GM12878 (cell line): Measurements from ENCODE around the gene SLC38A2. TPM values are rescaled to one million over a fixed set of nuclear protein-coding genes. Genes with fewer than 3 reads are reported as not detected.

Experiments
- ATAC-seq: fragments of 200-7000 bp; cut with Tn5 transposase; 3 replicates; pipeline ENCODE4 v1.9.1; 2020; ENCODE audit warnings: mild to moderate bottlenecking, moderate library complexity
- BruUV-seq: library from RNA; stranded (reverse); fragments of 400-500 nt; replicated peaks from 2 replicates; lab custom pipeline; 2021; lab: Mats Ljungman, UMichigan
- CTCF ChIA-PET: fragments of 300-600 bp; sonication (Branson Sonifier 250); formaldehyde crosslinking; extraction: SDS; loops from one replicate; lab custom pipeline; 2021; ENCODE audit warnings: inconsistent platforms; lab: Yijun Ruan, JAX
- POLR2A ChIA-PET: fragments of 350-600 bp; formaldehyde crosslinking; extraction: SDS; loops from one replicate; lab custom pipeline; 2021; ENCODE audit warnings: inconsistent platforms; lab: Charles Lee
- RAD21 ChIA-PET: fragments of 300-600 bp; sonication (Branson Sonifier 250); formaldehyde crosslinking; loops from one replicate; lab custom pipeline; 2023; ENCODE audit warnings: antibody characterized with exemption; ENCODE audit not compliant: unreplicated experiment; lab: Charles Lee
- SMC1A ChIA-PET: fragments of 300-600 bp; sonication (Branson Sonifier 250); formaldehyde crosslinking; loops from one replicate; lab custom pipeline; 2023; ENCODE audit not compliant: unreplicated experiment, uncharacterized antibody; lab: Charles Lee
- DNase-seq: peaks from one replicate; pipeline ENCODE4 v3.0.0-alpha.2; 2011; ENCODE audit warnings: low read depth, low spot score
- FAIRE-seq: peaks from 3 replicates; lab custom pipeline; 2011; peaks lifted over from hg19 to GRCh38; lab: Jason Lieb, UNC
- H2AFZ ChIP-seq: 2 replicates; pipeline ENCODE4 v1.6.0; 2011; ENCODE audit warnings: low read depth, low read length, control low read depth; ENCODE audit not compliant: control insufficient read depth
- H3K27ac ChIP-seq: 2 replicates; pipeline ENCODE4 v1.5.1; 2011; ENCODE audit warnings: control low read depth; ENCODE audit not compliant: control insufficient read depth, insufficient read depth
- H3K27me3 ChIP-seq, 2 experiments: replicated peaks in 1 of 2; 2 replicates each; pipeline versions ENCODE4 v1.6.0 to v1.6.1; 2011; ENCODE audit warnings: low read length in 1 of 2; ENCODE audit not compliant: control insufficient read depth in 2 of 2, insufficient read depth in 2 of 2
- H3K36me3 ChIP-seq, 2 experiments: 2 replicates each; pipeline ENCODE4 v1.5.1; 2011; ENCODE audit warnings: low read length in 1 of 2; ENCODE audit not compliant: control insufficient read depth in 2 of 2, insufficient read depth in 2 of 2
- H3K4me1 ChIP-seq: 2 replicates; pipeline ENCODE4 v1.6.1; 2011; ENCODE audit warnings: mild to moderate bottlenecking, low read length, moderate library complexity, mixed read lengths; ENCODE audit not compliant: control insufficient read depth, insufficient read depth
- H3K4me2 ChIP-seq: 2 replicates; pipeline ENCODE4 v1.6.0; 2011; ENCODE audit warnings: control low read depth; ENCODE audit not compliant: control insufficient read depth, insufficient read depth
- H3K4me3 ChIP-seq: fragments of 200-600 bp; sonication (generic); 2 replicates; pipeline ENCODE4 v1.5.1; 2016
- H3K79me2 ChIP-seq: 2 replicates; pipeline ENCODE4 v1.6.0; 2011; ENCODE audit warnings: low read length; ENCODE audit not compliant: control insufficient read depth, insufficient read depth
- H3K9ac ChIP-seq: 2 replicates; pipeline ENCODE4 v1.8.0; 2011; ENCODE audit warnings: low read length, control low read depth, mixed read lengths; ENCODE audit not compliant: control insufficient read depth, insufficient read depth
- H3K9me3 ChIP-seq: replicated peaks from 3 replicates; pipeline ENCODE4 v1.5.1; 2011; ENCODE audit warnings: mild to moderate bottlenecking, low read length; ENCODE audit not compliant: control insufficient read depth, insufficient read depth
- H4K20me1 ChIP-seq: 2 replicates; pipeline ENCODE4 v1.6.0; 2011; ENCODE audit not compliant: control insufficient read depth, insufficient read depth
- ATF2 ChIP-seq: IDR thresholded peaks from 2 replicates; pipeline ENCODE4 v1.6.1; 2012; ENCODE audit warnings: low read length, inconsistent platforms
- DPF2 ChIP-seq: fragments of 450-650 bp; IDR thresholded peaks from 2 replicates; pipeline ENCODE4 v1.6.1; 2017; ENCODE audit warnings: mild to moderate bottlenecking
- GATAD2B ChIP-seq: fragments of 450-650 bp; conservative IDR thresholded peaks from 2 replicates; pipeline ENCODE4 v1.6.1; 2017; ENCODE audit warnings: low read depth, mild to moderate bottlenecking, moderate library complexity
- IKZF1 ChIP-seq: fragments of 450-650 bp; conservative IDR thresholded peaks from 2 replicates; pipeline ENCODE4 v1.6.1; 2017; ENCODE audit warnings: antibody characterized with exemption, mild to moderate bottlenecking
- IRF4 ChIP-seq: IDR thresholded peaks from 2 replicates; pipeline ENCODE4 v1.6.1; 2011; ENCODE audit warnings: low read depth, low read length
- MTA2 ChIP-seq: fragments of 450-650 bp; IDR thresholded peaks from 2 replicates; pipeline ENCODE4 v1.6.1; 2016; ENCODE audit warnings: low read depth, mild to moderate bottlenecking, moderate library complexity
- NR2F1 ChIP-seq: fragments of 450-650 bp; conservative IDR thresholded peaks from 2 replicates; pipeline ENCODE4 v1.6.1; 2017; ENCODE audit warnings: mild to moderate bottlenecking
- PAX5 ChIP-seq: IDR thresholded peaks from 2 replicates; pipeline ENCODE4 v1.6.1; 2011; ENCODE audit warnings: low read depth, low read length, borderline replicate concordance
- PKNOX1 ChIP-seq: fragments of 450-650 bp; IDR thresholded peaks from 2 replicates; pipeline ENCODE4 v1.6.1; 2016; ENCODE audit warnings: mild to moderate bottlenecking
- POLR2AphosphoS2 ChIP-seq: IDR thresholded peaks from 2 replicates; pipeline ENCODE4 v1.6.1; 2011; ENCODE audit warnings: low read depth, mild to moderate bottlenecking, low read length, improper control_type of control experiment, moderate library complexity
- POU2F2 ChIP-seq: IDR thresholded peaks from 3 replicates; pipeline ENCODE4 v1.6.1; 2011; ENCODE audit warnings: low read depth, mild to moderate bottlenecking, low read length, borderline replicate concordance
- RBBP5 ChIP-seq: fragments of 200-600 bp; sonication (generic); conservative IDR thresholded peaks from 2 replicates; pipeline ENCODE4 v1.6.1; 2016
- RUNX3 ChIP-seq: IDR thresholded peaks from 2 replicates; pipeline ENCODE4 v1.6.1; 2012; ENCODE audit warnings: low read length, inconsistent platforms
- SP1 ChIP-seq: IDR thresholded peaks from one replicate; pipeline ENCODE4 v1.6.1; 2011; ENCODE audit warnings: low read depth, low read length
- USF1 ChIP-seq: IDR thresholded peaks from 2 replicates; pipeline ENCODE4 v1.6.1; 2011; ENCODE audit warnings: borderline replicate concordance, low read depth, mild to moderate bottlenecking, moderate library complexity, mixed read lengths, low read length; ENCODE audit not compliant: insufficient read depth; ENCODE audit errors: extremely low read length
- WRNIP1 ChIP-seq: IDR thresholded peaks from 2 replicates; pipeline ENCODE4 v1.6.1; 2011; ENCODE audit warnings: low read depth, low read length, improper control_type of control experiment, borderline replicate concordance
- ZNF384 ChIP-seq: IDR thresholded peaks from 2 replicates; pipeline ENCODE4 v1.6.1; 2012; ENCODE audit warnings: low read depth, mild to moderate bottlenecking, low read length, improper control_type of control experiment, borderline replicate concordance
- ZNF687 ChIP-seq: fragments of 450-650 bp; IDR thresholded peaks from 2 replicates; pipeline ENCODE4 v1.6.1; 2017; ENCODE audit warnings: mild to moderate bottlenecking, moderate library complexity
- WGBS: methylation state at CpG from one replicate; pipeline ENCODE4 v1.1.6; 2016; ENCODE audit warnings: low lambda C conversion rate; ENCODE audit not compliant: insufficient replicate concordance, insufficient coverage; ENCODE audit errors: missing lambda C conversion rate; 5-methylcytosine and 5-hydroxymethylcytosine counted together
- in situ Hi-C: fragments of 300-500 bp; cut with MboI; formaldehyde crosslinking; loops from 9 replicates; pipeline ENCODE4 v1.14.3; 2018; ENCODE audit warnings: mixed read lengths
- intact Hi-C: fragments of 100-400 bp; cut with micrococcal nuclease; formaldehyde crosslinking; loops from one replicate; pipeline ENCODE4 v1.14.2; 2022; ENCODE audit not compliant: unreplicated experiment
- polyA plus RNA-seq, 11 experiments: library from polyadenylated mRNA; depleted of rRNA in 4 of 11; unstranded in 6 of 11; stranded (reverse) in 5 of 11; fragments of >200 nt; fragmentation: Nextera tagmentation in 4 of 11; fragmentation: Illumina TruSeq in 1 of 11; extraction: Ambion mirVana in 4 of 11; extraction: Trizol in 1 of 11; gene quantifications; 1 replicate in 1 of 11; 2 replicates in 10 of 11; pipeline versions ENCODE4 v1.2.1 to v1.2.3, GENCODE V29; 2011 to 2016; ENCODE audit warnings: inconsistent platforms in 2 of 11, missing spikeins in 2 of 11, low read depth in 1 of 11
- total RNA-seq, 4 experiments: library from RNA; depleted of rRNA in 3 of 4; stranded (reverse); fragments of >200 nt in 3 of 4; fragmentation: Illumina TruSeq in 1 of 4; extraction: Trizol in 1 of 4; gene quantifications; 2 replicates each; pipeline versions ENCODE4 v1.2.1 to v1.2.3, GENCODE V29; 2013 to 2021

SLC38A2 gene
- total and polyA plus RNA-seq, 10 of the 15 experiments (the other 5 are each of a cell fraction or from before 2014, with no cell fraction given), result 36.2 to 118 (median 79.8) TPM

- Histone ChIP-seq H3K9ac (peak overlapping the region; percentile 24; the same call in 1 of the 2 replicates), H3K4me1 (peaks cover 50% of the 10 kb centered on the region), H3K27ac (peak overlapping the region; percentile 89), H3K79me2 (peaks cover 48% of the 10 kb centered on the region), H3K4me2 (peak overlapping the region; percentile 99), H2AFZ (peak overlapping the region; percentile 11), H3K27me3 (no peaks in the 10 kb centered on the region), H3K4me3 (peak overlapping the region; percentile 49), H4K20me1 (no peaks in the 10 kb centered on the region), H3K9me3 (no peaks in the 10 kb centered on the region), H3K36me3 (0 out of 4 replicates have a peak, but pooled peaks cover 0 to 3% of the 10 kb centered on the region in 2 experiments)
- ATAC-seq (peak; percentile 37), FAIRE-seq (no peak), DNase-seq (no peak)
- SMC1A ChIA-PET, result interaction anchor here (0.6 to 4.0 kb wide), 22 partner anchors 11 to 286 kb away, joined by 3 to 30 read pairs (median 4); partner anchors contain the start of gene SLC38A1
- intact Hi-C loops (loop anchor here (1.0 to 5.0 kb wide), 5 partner anchors 86 to 395 kb away; partner anchors contain the start of genes SCAF11 and SLC38A1), in situ Hi-C loops (loop anchor here (10.0 kb wide), 1 partner anchor 403 kb away; no protein-coding TSS in a partner anchor)
- CTCF ChIA-PET, result interaction anchor here (0.5 to 2.3 kb wide), 7 partner anchors 13 to 290 kb away, joined by 3 to 9 read pairs (median 4); no protein-coding TSS in a partner anchor
- 1% methylated on average over 6 of the region's 6 CpGs for WGBS
- no TSS peak for BruUV-seq
- POLR2A ChIA-PET, result interaction anchor here (0.6 to 2.6 kb wide), 14 partner anchors 8 to 211 kb away, joined by 3 to 17 read pairs (median 4); no protein-coding TSS in a partner anchor
- RAD21 ChIA-PET, result interaction anchor here (0.8 to 3.9 kb wide), 15 partner anchors 11 to 263 kb away, joined by 3 to 25 read pairs (median 5); partner anchors contain the start of gene SLC38A2
- no peak for TF ChIP-seq MTA2
- no peak for TF ChIP-seq POU2F2
- TF ChIP-seq ZNF384, result no peak
- no peak for TF ChIP-seq PKNOX1
- TF ChIP-seq RUNX3, result peak; percentile 71
- TF ChIP-seq SP1, result no peak
- TF ChIP-seq POLR2AphosphoS2, result no peak
- 0 out of 2 replicates have a peak, but pooled peaks have one; percentile 24 for TF ChIP-seq NR2F1
- no peak for TF ChIP-seq IKZF1
- no peak for TF ChIP-seq USF1
- peak; percentile 56; the same call in 1 of the 2 replicates for TF ChIP-seq IRF4
- no peak for TF ChIP-seq ATF2
- TF ChIP-seq GATAD2B, result no peak
- no peak for TF ChIP-seq WRNIP1
- TF ChIP-seq DPF2, result no peak
- TF ChIP-seq ZNF687, result no peak
- TF ChIP-seq PAX5, result 0 out of 2 replicates have a peak, but pooled peaks have one; percentile 33
- no peak for TF ChIP-seq RBBP5
Measured at GRCh38 chr12:46387670-46388069, 15.1 kb upstream of the SLC38A2 start.
